GM12878 (cell line): ENCODE measurements around the gene RCN2. TPM values are rescaled to one million over a fixed set of nuclear protein-coding genes. Genes with fewer than 3 reads are reported as not detected.

Source experiments
- ATAC-seq: fragments of 200-7000 bp; cut with Tn5 transposase; 3 replicates; pipeline ENCODE4 v1.9.1; 2020; ENCODE audit warnings: mild to moderate bottlenecking, moderate library complexity
- BruUV-seq: library from RNA; stranded (reverse); fragments of 400-500 nt; replicated peaks from 2 replicates; lab custom pipeline; 2021; lab: Mats Ljungman, UMichigan
- CTCF ChIA-PET: fragments of 300-600 bp; sonication (Branson Sonifier 250); formaldehyde crosslinking; extraction: SDS; loops from one replicate; lab custom pipeline; 2021; ENCODE audit warnings: inconsistent platforms; lab: Yijun Ruan, JAX
- POLR2A ChIA-PET: fragments of 350-600 bp; formaldehyde crosslinking; extraction: SDS; loops from one replicate; lab custom pipeline; 2021; ENCODE audit warnings: inconsistent platforms; lab: Charles Lee
- RAD21 ChIA-PET: fragments of 300-600 bp; sonication (Branson Sonifier 250); formaldehyde crosslinking; loops from one replicate; lab custom pipeline; 2023; ENCODE audit warnings: antibody characterized with exemption; ENCODE audit not compliant: unreplicated experiment; lab: Charles Lee
- SMC1A ChIA-PET: fragments of 300-600 bp; sonication (Branson Sonifier 250); formaldehyde crosslinking; loops from one replicate; lab custom pipeline; 2023; ENCODE audit not compliant: unreplicated experiment, uncharacterized antibody; lab: Charles Lee
- DNase-seq: peaks from one replicate; pipeline ENCODE4 v3.0.0-alpha.2; 2011; ENCODE audit warnings: low read depth, low spot score
- FAIRE-seq: peaks from 3 replicates; lab custom pipeline; 2011; peaks lifted over from hg19 to GRCh38; lab: Jason Lieb, UNC
- H2AFZ ChIP-seq: 2 replicates; pipeline ENCODE4 v1.6.0; 2011; ENCODE audit warnings: low read depth, low read length, control low read depth; ENCODE audit not compliant: control insufficient read depth
- H3K27ac ChIP-seq: 2 replicates; pipeline ENCODE4 v1.5.1; 2011; ENCODE audit warnings: control low read depth; ENCODE audit not compliant: control insufficient read depth, insufficient read depth
- H3K27me3 ChIP-seq, 2 experiments: replicated peaks in 1 of 2; 2 replicates each; pipeline versions ENCODE4 v1.6.0 to v1.6.1; 2011; ENCODE audit warnings: low read length in 1 of 2; ENCODE audit not compliant: control insufficient read depth in 2 of 2, insufficient read depth in 2 of 2
- H3K36me3 ChIP-seq, 2 experiments: 2 replicates each; pipeline ENCODE4 v1.5.1; 2011; ENCODE audit warnings: low read length in 1 of 2; ENCODE audit not compliant: control insufficient read depth in 2 of 2, insufficient read depth in 2 of 2
- H3K4me1 ChIP-seq: 2 replicates; pipeline ENCODE4 v1.6.1; 2011; ENCODE audit warnings: mild to moderate bottlenecking, low read length, moderate library complexity, mixed read lengths; ENCODE audit not compliant: control insufficient read depth, insufficient read depth
- H3K4me2 ChIP-seq: 2 replicates; pipeline ENCODE4 v1.6.0; 2011; ENCODE audit warnings: control low read depth; ENCODE audit not compliant: control insufficient read depth, insufficient read depth
- H3K4me3 ChIP-seq: fragments of 200-600 bp; sonication (generic); 2 replicates; pipeline ENCODE4 v1.5.1; 2016
- H3K79me2 ChIP-seq: 2 replicates; pipeline ENCODE4 v1.6.0; 2011; ENCODE audit warnings: low read length; ENCODE audit not compliant: control insufficient read depth, insufficient read depth
- H3K9ac ChIP-seq: 2 replicates; pipeline ENCODE4 v1.8.0; 2011; ENCODE audit warnings: low read length, control low read depth, mixed read lengths; ENCODE audit not compliant: control insufficient read depth, insufficient read depth
- H3K9me3 ChIP-seq: replicated peaks from 3 replicates; pipeline ENCODE4 v1.5.1; 2011; ENCODE audit warnings: mild to moderate bottlenecking, low read length; ENCODE audit not compliant: control insufficient read depth, insufficient read depth
- H4K20me1 ChIP-seq: 2 replicates; pipeline ENCODE4 v1.6.0; 2011; ENCODE audit not compliant: control insufficient read depth, insufficient read depth
- ATF3 ChIP-seq: IDR thresholded peaks from 2 replicates; pipeline ENCODE4 v1.6.1; 2011; ENCODE audit warnings: low read depth, mild to moderate bottlenecking, low read length, moderate library complexity, borderline replicate concordance; ENCODE audit errors: extremely low read depth
- BMI1 ChIP-seq: fragments of 450-650 bp; IDR thresholded peaks from 2 replicates; pipeline ENCODE4 v1.6.1; 2016; ENCODE audit warnings: mild to moderate bottlenecking, moderate library complexity, borderline replicate concordance
- CREB1 ChIP-seq: IDR thresholded peaks from 2 replicates; pipeline ENCODE4 v1.6.1; 2012; ENCODE audit warnings: low read depth, mild to moderate bottlenecking, inconsistent platforms
- KDM1A ChIP-seq: fragments of 200-600 bp; sonication (generic); IDR thresholded peaks from 2 replicates; pipeline ENCODE4 v1.6.1; 2016; ENCODE audit warnings: borderline replicate concordance
- PBX3 ChIP-seq: IDR thresholded peaks from 2 replicates; pipeline ENCODE4 v1.6.1; 2011; ENCODE audit warnings: mild to moderate bottlenecking, low read depth, low read length, moderate library complexity; ENCODE audit not compliant: insufficient replicate concordance
- ZNF384 ChIP-seq: IDR thresholded peaks from 2 replicates; pipeline ENCODE4 v1.6.1; 2012; ENCODE audit warnings: low read depth, mild to moderate bottlenecking, low read length, improper control_type of control experiment, borderline replicate concordance
- WGBS: methylation state at CpG from one replicate; pipeline ENCODE4 v1.1.6; 2016; ENCODE audit warnings: low lambda C conversion rate; ENCODE audit not compliant: insufficient replicate concordance, insufficient coverage; ENCODE audit errors: missing lambda C conversion rate; 5-methylcytosine and 5-hydroxymethylcytosine counted together
- in situ Hi-C: fragments of 300-500 bp; cut with MboI; formaldehyde crosslinking; loops from 9 replicates; pipeline ENCODE4 v1.14.3; 2018; ENCODE audit warnings: mixed read lengths
- intact Hi-C: fragments of 100-400 bp; cut with micrococcal nuclease; formaldehyde crosslinking; loops from one replicate; pipeline ENCODE4 v1.14.2; 2022; ENCODE audit not compliant: unreplicated experiment
- polyA plus RNA-seq, 11 experiments: library from polyadenylated mRNA; depleted of rRNA in 4 of 11; unstranded in 6 of 11; stranded (reverse) in 5 of 11; fragments of >200 nt; fragmentation: Nextera tagmentation in 4 of 11; fragmentation: Illumina TruSeq in 1 of 11; extraction: Ambion mirVana in 4 of 11; extraction: Trizol in 1 of 11; gene quantifications; 1 replicate in 1 of 11; 2 replicates in 10 of 11; pipeline versions ENCODE4 v1.2.1 to v1.2.3, GENCODE V29; 2011 to 2016; ENCODE audit warnings: inconsistent platforms in 2 of 11, missing spikeins in 2 of 11, low read depth in 1 of 11
- total RNA-seq, 4 experiments: library from RNA; depleted of rRNA in 3 of 4; stranded (reverse); fragments of >200 nt in 3 of 4; fragmentation: Illumina TruSeq in 1 of 4; extraction: Trizol in 1 of 4; gene quantifications; 2 replicates each; pipeline versions ENCODE4 v1.2.1 to v1.2.3, GENCODE V29; 2013 to 2021

Gene RCN2
- total and polyA plus RNA-seq, 10 of the 15 experiments (the other 5 are each of a cell fraction or from before 2014, with no cell fraction given) = 4.9 to 41.0 (median 12.9) TPM

- ChIA-PET CTCF (interaction anchor here (0.6 to 16.6 kb wide), 56 partner anchors 9 to 573 kb away, joined by 3 to 483 read pairs (median 8); partner anchors contain the start of gene PSTPIP1), RAD21 (interaction anchor here (0.6 to 15.6 kb wide), 35 partner anchors 9 to 637 kb away, joined by 3 to 259 read pairs (median 4); partner anchors contain the start of genes ISL2 and PSTPIP1), POLR2A (interaction anchor here (0.9 to 2.6 kb wide), 4 partner anchors 39 to 214 kb away, joined by 3 to 10 read pairs (median 8); no protein-coding TSS in a partner anchor)
These were observed 42.4 kb downstream of the RCN2 start for GRCh38 chr15:76973906-76974305.

More at GRCh38 chr15:76973906-76974305, 42.4 kb downstream of the RCN2 start:
- no TSS peak for BruUV-seq
- SMC1A ChIA-PET = interaction anchor here (0.7 to 14.1 kb wide), 37 partner anchors 8 to 570 kb away, joined by 3 to 375 read pairs (median 6); partner anchors contain the start of gene PSTPIP1
- Histone ChIP-seq H3K4me1 (no peaks in the 10 kb centered on the region), H3K79me2 (no peaks in the 10 kb centered on the region), H4K20me1 (no peaks in the 10 kb centered on the region), H3K9me3 (no peaks in the 10 kb centered on the region; the same call in 2 of the 3 replicates), H3K4me3 (no peak overlapping the region), H3K9ac (no peak overlapping the region), H3K36me3 (no peaks in the 10 kb centered on the region), H3K4me2 (no peak overlapping the region), H3K27me3 (no peaks in the 10 kb centered on the region), H3K27ac (no peak overlapping the region), H2AFZ (no peak overlapping the region)
- TF ChIP-seq KDM1A = no peak
- no peak for TF ChIP-seq CREB1
- no peak for TF ChIP-seq ZNF384
- TF ChIP-seq ATF3 = no peak
- no peak for TF ChIP-seq PBX3
- no peak for TF ChIP-seq BMI1
- FAIRE-seq (no peak), ATAC-seq (peak; percentile 16; the same call in 2 of the 3 replicates), DNase-seq (no peak)
- in situ Hi-C loops = no loop called here
- 22% methylated on average over 2 of the region's 2 CpGs for whole genome bisulfite sequencing
- intact Hi-C loops = loop anchor here (2.0 to 5.0 kb wide), 2 partner anchors 51 to 113 kb away; no protein-coding TSS in a partner anchor
